Stimulated activated CD4-positive, alpha-beta T cell treated with anti-CD3 and anti-CD28 coated beads, TNF-alpha, amount 100 ng/mL, for 48 hours (primary cell): ENCODE results near the gene TMEM185B.
A peak's percentile ranks its signal among the peaks of the same experiment; 100 is the strongest.
"Not testable (repeated sequence)": the region's sequence is repeated elsewhere in the genome, so short reads cannot be mapped to it uniquely, and the experiment has no call there.

Experiments
- DNase-seq, 3 donors: peaks; one replicate each; pipeline ENCODE4 v3.0.0-alpha.2; 2020; ENCODE audit warnings: low read depth in 3 of 3

TMEM185B gene

GRCh38 chr2:120208381-120209353, 14.5 kb downstream of the TMEM185B start:
- no peak for DNase-seq

DNA sequence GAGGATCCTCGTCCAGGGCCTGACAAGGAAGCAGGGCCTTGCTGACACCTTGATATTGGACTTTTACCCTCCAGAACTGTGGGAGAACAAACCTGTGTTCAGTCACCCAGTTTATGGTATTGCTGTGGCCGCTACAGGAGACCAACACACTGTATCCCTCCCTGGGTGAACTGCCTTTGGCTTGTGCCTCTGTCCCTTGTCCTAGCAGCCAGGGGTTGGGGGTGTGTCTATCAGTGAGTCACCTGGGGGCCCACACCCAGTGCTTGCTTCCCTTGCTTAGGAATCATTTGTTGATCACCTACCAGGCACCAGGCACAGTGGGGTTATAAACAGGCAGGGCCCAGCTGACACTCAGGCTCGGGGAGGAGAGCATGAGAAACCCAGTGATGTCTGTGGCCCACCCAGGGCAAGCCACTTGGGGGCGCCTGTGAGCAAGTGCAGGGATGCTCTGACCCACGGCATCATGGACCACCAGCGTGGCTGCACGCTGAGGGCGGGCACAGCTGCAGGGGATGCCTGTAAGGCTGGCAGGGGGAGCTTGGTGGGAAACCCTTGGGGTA, 17.1 kb downstream of the TMEM185B start:
- peak in 1 of 3 donors; percentile 45 for DNase-seq

- no peak for DNase-seq
These were observed 18.1 kb downstream of the TMEM185B start for GRCh38 chr2:120204945-120205670.

DNA sequence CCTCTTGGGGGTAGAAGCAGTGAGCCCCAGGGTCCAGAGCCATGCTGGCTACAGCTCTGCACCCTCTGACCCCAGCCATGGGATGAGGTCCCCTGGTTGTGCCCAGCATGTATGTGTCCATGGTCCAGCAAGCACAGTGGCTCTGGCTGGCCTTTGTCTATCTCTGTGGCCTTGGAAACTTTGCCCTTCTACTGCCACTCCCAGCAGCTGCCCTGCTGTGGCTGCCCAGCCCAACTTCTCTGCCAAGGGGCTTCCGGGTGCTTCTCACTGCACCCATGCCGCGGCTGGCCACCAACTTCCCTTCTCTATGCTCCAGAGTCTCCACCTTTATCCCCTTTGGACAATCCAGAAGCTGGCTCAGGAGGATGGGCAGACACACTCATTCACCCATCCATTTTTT, 18.8 kb downstream of the TMEM185B start:
- no peak for DNase-seq

DNA sequence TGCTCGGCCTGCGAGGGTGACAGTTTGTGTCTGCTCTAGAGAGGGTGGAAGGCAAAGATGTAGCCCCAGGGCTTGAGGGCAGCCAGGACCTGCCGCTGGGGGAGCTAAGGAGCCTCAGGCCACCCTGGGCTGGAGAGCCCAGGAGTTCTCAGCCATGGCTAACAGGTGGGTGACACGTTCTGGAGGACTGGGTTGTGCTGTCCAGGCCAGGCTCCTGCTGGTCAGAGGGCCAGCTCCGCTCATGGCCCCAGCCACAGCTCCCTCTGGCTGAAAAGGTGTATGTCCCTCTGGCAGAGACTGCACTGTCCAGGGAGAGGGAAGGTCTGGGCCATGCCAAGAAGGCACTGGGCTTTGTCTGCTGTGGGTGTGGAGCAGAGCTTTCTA, 19.2 kb downstream of the TMEM185B start:
- DNase-seq = no peak

GRCh38 chr2:120203251-120204021, 19.8 kb downstream of the TMEM185B start:
- DNase-seq = no peak

- not testable (repeated sequence) for DNase-seq
These were observed 23.3 kb downstream of the TMEM185B start for GRCh38 chr2:120199817-120200459.

DNA sequence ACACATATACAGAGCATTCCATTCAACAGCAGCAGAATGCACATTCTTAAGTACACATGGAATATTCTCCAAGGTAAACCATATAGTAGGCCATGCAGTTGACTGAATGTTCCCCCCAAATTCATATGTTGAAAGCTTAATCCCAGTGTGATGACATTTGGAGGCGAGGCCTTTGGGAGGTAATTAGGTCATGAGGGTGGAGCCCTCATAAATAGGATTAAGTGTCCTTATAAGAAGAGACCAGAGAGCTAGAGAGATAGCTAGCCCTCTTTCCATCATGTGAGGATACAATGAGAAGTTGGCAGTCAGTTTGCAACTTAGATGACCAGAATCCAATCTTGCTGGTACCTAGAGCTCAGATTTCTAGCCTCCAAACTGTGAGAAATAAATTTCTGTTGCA, 27.6 kb downstream of the TMEM185B start:
- DNase-seq = no peak

- DNase-seq = no peak
These were observed 30.9 kb downstream of the TMEM185B start for GRCh38 chr2:120192280-120192679.

- no peak for DNase-seq
These were observed 34.0 kb downstream of the TMEM185B start for GRCh38 chr2:120189189-120189588.

DNA sequence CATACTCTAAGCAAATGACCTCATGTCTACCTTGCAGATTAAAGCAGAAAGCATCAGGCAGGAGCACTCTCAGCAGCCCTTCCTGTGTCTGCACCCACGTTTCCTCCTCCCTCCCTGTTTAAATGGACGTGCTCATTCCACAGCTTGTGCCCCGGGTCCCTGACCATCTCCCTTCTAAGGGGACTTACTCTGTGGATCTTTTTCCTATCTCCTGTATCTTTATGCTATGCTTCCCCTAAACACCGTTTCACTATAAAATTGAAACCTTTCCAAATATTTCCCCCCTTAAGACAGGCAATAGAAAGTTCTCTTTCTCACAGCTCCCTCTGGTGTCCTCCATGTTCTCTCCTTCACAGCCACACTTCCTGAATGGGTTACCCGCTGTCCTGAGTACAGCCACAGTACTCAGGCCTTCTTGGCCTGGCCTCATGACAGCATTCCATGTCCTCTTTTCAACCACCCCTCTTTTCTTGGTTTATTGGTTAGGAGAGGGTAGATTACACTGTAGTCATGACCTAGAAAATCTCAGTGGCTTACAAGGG, 41.1 kb downstream of the TMEM185B start:
- no peak for DNase-seq

DNA sequence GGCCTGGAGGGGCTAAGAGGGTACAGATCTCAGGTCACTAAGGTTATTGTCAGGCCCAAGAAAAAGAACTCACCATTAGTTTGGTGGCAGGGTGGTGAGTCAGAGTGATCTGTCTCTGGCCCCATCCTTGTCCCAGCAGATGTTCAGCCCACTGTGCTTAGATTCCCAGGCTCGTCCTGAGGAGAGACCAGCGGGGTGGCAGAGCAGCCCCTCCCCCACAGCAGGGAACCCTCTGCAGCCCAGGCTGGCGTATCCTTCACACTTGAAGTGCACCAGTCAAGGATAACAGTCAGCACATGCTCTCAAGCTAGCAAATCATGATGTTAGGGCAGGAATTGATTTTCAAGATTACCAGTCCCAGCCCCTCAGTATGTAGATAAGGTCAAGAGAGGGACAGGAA, 43.1 kb downstream of the TMEM185B start:
- no peak for DNase-seq

DNA sequence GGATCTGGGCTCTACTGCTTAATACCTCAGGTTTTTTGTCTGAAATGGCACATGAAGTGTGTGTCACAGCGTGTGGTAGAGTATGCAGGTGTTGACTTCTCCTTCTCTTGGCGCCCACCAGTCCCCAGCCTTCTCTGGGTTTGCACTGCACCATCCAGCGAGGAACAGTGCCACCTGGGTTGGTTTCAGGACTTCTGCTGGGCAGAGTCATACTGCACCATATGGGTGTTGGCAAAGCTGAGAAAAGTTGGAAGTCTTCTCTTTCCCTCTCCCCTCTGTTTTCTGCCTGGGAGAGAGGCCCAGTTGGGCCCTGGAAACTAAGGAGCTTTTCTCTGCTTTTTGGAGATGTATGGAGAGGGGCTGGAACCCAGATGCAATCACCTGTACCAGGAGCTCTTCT, 43.8 kb downstream of the TMEM185B start:
- no peak for DNase-seq

DNA sequence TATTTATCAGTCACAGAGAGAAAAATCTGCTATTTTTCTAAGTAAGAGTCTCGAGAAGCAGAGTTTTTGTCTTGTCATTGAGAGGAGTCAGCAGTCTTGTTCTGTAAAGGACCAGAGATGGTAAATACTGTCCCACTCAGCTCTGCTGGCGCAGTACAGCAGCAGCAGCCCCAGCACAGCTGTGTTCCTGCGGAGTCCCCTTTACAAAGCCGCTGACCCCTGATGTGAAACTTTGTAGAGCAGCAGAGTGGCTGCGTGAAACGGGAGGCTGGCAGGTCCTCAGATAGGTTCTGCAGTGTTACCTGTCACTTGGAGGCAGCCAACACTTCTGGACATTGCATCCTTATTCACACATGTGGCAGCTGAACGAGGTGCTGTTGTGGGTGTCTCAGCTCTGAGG, 45.2 kb downstream of the TMEM185B start:
- DNase-seq = no peak

DNA sequence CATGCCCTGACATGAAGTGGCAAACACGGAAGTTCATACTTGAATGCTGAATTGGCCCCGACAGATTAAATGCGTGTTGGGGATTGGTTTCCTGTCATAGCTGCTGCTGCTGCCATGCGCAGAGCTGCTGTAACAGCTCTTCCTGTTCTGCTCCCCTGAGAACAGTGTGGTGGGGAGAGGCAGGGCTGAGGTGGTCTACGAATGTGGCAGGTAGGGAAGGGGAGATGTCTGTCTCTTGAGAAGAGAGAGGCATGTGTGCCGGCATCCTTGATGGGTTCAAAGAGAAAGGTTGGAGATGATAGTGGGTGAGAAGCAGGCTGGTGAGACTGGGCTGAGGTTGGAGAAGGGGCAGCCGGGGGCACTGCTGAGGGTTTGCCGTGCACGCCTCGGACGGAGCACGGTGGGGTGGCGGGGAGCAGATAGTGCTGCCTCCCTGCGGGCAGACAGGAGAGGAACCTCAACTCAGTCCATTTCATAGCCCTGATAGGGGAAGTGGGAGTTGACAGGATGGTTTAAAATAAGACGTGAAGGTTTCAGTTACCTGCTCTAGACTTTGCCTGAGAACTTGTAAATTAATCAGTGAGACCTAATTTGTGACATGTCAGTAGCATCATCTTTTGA, 46.1 kb downstream of the TMEM185B start:
- peak; percentile 49 to 72 (median 66) for DNase-seq

GRCh38 chr2:120176526-120176925, 46.7 kb downstream of the TMEM185B start:
- DNase-seq = no peak

- DNase-seq = no peak
These were observed 48.1 kb downstream of the TMEM185B start for GRCh38 chr2:120174963-120175581.
